Measurements from ENCODE around the gene DARS2.

- TF ChIP-seq CTCF (IDR thresholded peaks at IDR 0.05) (no peak), POLR2A (IDR thresholded peaks at IDR 0.05) (no peak)
Observed at GRCh38 chr1:173903827-173904531, 79.5 kb downstream of the DARS2 start.
